ENCODE measurements around the gene TPD52L2.
A peak's percentile ranks its signal among the peaks of the same experiment; 100 is the strongest.

Gene TPD52L2

GRCh38 chr20:63864978-63865640 is at the start of gene TPD52L2:
Gene TPD52L2, plus strand, starts transcription at chr20:63865270. Its CDS starts 96 bp downstream, at chr20:63865366.
- DNase-seq (ENCODE audit: low read depth in 2 of 2): peak; percentile 94

GRCh38 chr20:63815615-63816253 is 49.3 kb upstream of the TPD52L2 start:
- DNase-seq (ENCODE audit: low read depth in 2 of 2): no peak

- DNase-seq (ENCODE audit: low read depth in 2 of 2): no peak
Observed at GRCh38 chr20:63819224-63819921, 45.7 kb upstream of the TPD52L2 start.

- DNase-seq (ENCODE audit: low read depth in 2 of 2): no peak
Observed at GRCh38 chr20:63821811-63822210, 43.3 kb upstream of the TPD52L2 start.

GRCh38 chr20:63822276-63822696 is 42.8 kb upstream of the TPD52L2 start:
- DNase-seq (ENCODE audit: low read depth in 2 of 2): no peak

GRCh38 chr20:63823691-63824311 is 41.3 kb upstream of the TPD52L2 start:
- DNase-seq (ENCODE audit: low read depth in 2 of 2): no peak

- no peak for DNase-seq (ENCODE audit: low read depth in 2 of 2)
Observed at GRCh38 chr20:63825331-63826118, 39.5 kb upstream of the TPD52L2 start.

GRCh38 chr20:63826753-63827152 is 38.3 kb upstream of the TPD52L2 start:
- DNase-seq (ENCODE audit: low read depth in 2 of 2): no peak

GRCh38 chr20:63828124-63828523 is 36.9 kb upstream of the TPD52L2 start:
- DNase-seq (ENCODE audit: low read depth in 2 of 2): no peak

GRCh38 chr20:63828545-63828944 is 36.5 kb upstream of the TPD52L2 start:
- DNase-seq (ENCODE audit: low read depth in 2 of 2): no peak

- no peak for DNase-seq (ENCODE audit: low read depth in 2 of 2)
Observed at GRCh38 chr20:63828951-63829350, 36.1 kb upstream of the TPD52L2 start.

- DNase-seq (ENCODE audit: low read depth in 2 of 2): no peak
Observed at GRCh38 chr20:63829603-63829944, 35.5 kb upstream of the TPD52L2 start.

- DNase-seq (ENCODE audit: low read depth in 2 of 2): no peak
Observed at GRCh38 chr20:63829945-63830835, 34.9 kb upstream of the TPD52L2 start.

- peak in 1 of 2 donors; percentile 37 for DNase-seq (ENCODE audit: low read depth in 2 of 2)
Observed at GRCh38 chr20:63830841-63831588, 34.1 kb upstream of the TPD52L2 start, which contains the start of gene ZBTB46. Gene ZBTB46, minus strand, starts transcription at chr20:63831264. Its CDS starts 40,507 bp downstream, at chr20:63790757.

GRCh38 chr20:63831646-63831992 is 33.5 kb upstream of the TPD52L2 start:
- no peak for DNase-seq (ENCODE audit: low read depth in 2 of 2)

GRCh38 chr20:63831993-63832686 is 32.9 kb upstream of the TPD52L2 start:
- no peak for DNase-seq (ENCODE audit: low read depth in 2 of 2)

- no peak for DNase-seq (ENCODE audit: low read depth in 2 of 2)
Observed at GRCh38 chr20:63833776-63834490, 31.1 kb upstream of the TPD52L2 start.

GRCh38 chr20:63834491-63834880 is 30.6 kb upstream of the TPD52L2 start:
- DNase-seq (ENCODE audit: low read depth in 2 of 2): no peak
